Stimulated activated CD8-positive, alpha-beta memory T cell treated with anti-CD3 and anti-CD28 coated beads, Interleukin-15, amount 100 ng/mL, for 4 hours (primary cell): ENCODE measurements around the gene OR56A3.

Experiments used
- DNase-seq, 2 donors: peaks; one replicate each; pipeline ENCODE4 v3.0.0-alpha.2; 2020; ENCODE audit warnings: low read depth in 2 of 2

The OR56A3 gene

DNA sequence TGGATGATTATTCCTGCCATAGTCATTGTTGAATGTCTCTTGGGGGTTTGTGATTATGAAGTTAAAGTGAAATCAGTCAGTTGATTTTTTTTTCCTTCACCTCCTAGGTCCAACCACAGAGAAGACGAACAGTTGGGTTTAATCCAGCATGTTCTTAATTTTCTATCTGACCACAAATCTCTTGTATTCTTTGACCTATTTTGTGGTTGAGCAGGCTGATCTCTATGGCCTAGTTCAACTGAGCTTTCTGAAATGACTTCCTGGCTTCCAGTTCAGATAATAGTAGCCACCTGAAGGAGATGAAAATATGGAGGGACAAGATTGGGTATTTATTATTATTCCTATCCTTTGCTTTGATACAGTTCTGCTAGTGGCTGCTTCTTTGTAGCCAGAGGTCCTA, 31.5 kb downstream of the OR56A3 start:
- DNase-seq: no peak

DNA sequence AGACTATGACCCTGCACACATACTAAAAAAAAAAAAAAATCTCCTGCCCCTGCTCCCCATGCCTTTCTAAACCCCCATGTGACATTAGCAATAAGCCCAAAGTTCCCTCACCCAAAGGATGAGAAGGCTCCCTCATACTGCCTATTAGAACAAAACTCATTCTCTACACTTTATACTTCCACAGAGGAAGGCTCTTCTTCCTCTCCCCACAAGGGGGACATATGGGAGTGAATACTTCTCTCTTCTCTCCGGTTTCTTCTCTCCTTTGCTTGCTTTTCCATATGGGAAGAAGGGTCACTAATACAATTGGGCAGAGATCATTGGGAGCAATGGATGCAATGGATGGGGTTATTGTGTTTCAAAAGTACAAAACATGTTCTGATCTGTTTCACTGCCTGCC, 41.4 kb downstream of the OR56A3 start:
- DNase-seq: no peak

DNA sequence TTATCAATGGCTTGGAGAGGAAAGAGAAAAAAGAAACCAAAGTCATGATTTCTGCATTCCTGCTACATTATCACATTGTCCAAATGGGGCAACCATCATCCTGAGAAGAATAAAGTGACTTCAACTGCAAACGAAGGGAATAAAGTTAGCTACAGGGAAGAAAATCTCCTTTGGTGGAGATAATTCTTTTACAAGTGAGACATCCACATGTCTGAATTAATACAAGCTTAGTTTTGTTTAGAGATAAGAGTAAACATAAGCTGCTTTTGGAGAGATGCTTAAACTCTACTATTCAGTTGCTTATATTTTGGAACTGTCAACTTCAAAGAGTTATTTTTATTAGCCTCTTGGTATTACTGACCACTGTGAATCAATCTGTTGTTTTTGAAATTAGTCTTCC, 44.8 kb downstream of the OR56A3 start, which contains the start of gene OR52L1:
OR52L1 (minus strand) TSS at position 101 of the 400 bp plus-strand sequence; CDS start at position 46, 55 bp downstream.
- no peak for DNase-seq

- DNase-seq: no peak
Observed at GRCh38 chr11:5989203-5989602, 47.2 kb downstream of the OR56A3 start.

DNA sequence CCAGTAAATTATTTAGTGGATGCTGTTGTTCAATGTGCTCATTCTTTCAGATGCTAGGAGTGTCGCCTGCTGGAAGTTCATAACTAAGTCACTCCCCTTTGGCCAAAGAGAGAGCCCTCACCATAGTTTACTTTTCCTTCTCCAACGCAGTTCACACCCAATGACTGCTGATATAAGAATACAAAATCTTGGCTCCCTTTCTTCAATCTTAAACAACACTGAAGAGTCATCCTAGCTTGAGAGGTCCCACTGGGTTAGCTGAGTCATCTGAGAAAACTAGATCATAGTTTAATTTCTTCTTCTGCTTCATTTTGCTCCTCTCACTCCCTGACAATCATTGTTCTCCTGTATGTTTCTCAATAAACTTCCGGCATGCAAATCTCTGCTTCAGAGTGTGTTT, 50.1 kb downstream of the OR56A3 start:
- DNase-seq: no peak

DNA sequence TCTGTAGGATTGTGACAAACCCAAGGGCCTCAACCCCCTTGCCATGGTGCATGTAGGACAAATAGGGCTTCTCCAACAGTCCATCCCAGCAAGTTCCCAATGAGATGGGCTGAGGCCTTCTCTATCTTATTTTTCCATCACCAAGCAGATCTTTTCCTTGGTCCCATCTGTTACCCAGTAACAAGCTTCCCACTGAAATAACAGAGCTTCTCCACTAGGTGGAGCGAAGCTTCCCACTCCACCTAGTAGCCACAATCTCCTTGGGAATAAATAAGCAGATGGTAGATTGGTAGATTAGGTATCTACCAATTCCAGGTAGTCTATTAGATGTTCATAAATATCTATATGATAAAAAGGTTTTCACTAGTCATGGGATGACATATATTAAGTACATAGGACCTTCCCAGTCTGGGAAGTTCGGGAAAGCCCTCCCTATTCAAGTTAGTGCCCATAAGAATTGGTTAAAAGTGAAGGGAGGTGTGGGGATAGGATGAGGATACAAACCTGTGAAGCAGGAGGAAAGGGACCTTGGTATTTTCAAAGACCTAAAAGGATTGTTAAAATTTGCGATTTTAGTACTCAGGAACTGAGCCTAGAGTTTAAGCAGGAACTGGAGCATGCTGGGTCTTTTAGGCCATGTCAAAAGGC, 50.7 kb downstream of the OR56A3 start:
- no peak for DNase-seq

GRCh38 chr11:5994791-5995190, 52.7 kb downstream of the OR56A3 start:
- DNase-seq: no peak
